ENCODE data around the gene ARID1B. TPM values are rescaled to one million over a fixed set of nuclear protein-coding genes. Genes with fewer than 3 reads are reported as not detected.

The ARID1B gene
- total RNA-seq, 4 donors from 2014 or later, result 70.5 to 135 (median 78.2) TPM

GRCh38 chr6:157091243-157091642 lies 314.1 kb downstream of the ARID1B start:
- ATAC-seq (ENCODE audit: low FRiP score), result no peak
- TF ChIP-seq, protein P1, sequence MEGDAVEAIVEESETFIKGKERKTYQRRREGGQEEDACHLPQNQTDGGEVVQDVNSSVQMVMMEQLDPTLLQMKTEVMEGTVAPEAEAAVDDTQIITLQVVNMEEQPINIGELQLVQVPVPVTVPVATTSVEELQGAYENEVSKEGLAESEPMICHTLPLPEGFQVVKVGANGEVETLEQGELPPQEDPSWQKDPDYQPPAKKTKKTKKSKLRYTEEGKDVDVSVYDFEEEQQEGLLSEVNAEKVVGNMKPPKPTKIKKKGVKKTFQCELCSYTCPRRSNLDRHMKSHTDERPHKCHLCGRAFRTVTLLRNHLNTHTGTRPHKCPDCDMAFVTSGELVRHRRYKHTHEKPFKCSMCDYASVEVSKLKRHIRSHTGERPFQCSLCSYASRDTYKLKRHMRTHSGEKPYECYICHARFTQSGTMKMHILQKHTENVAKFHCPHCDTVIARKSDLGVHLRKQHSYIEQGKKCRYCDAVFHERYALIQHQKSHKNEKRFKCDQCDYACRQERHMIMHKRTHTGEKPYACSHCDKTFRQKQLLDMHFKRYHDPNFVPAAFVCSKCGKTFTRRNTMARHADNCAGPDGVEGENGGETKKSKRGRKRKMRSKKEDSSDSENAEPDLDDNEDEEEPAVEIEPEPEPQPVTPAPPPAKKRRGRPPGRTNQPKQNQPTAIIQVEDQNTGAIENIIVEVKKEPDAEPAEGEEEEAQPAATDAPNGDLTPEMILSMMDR (IDR thresholded peaks at IDR 0.05), result no peak
- no peak for DNase-seq (ENCODE audit: low spot score)

DNA sequence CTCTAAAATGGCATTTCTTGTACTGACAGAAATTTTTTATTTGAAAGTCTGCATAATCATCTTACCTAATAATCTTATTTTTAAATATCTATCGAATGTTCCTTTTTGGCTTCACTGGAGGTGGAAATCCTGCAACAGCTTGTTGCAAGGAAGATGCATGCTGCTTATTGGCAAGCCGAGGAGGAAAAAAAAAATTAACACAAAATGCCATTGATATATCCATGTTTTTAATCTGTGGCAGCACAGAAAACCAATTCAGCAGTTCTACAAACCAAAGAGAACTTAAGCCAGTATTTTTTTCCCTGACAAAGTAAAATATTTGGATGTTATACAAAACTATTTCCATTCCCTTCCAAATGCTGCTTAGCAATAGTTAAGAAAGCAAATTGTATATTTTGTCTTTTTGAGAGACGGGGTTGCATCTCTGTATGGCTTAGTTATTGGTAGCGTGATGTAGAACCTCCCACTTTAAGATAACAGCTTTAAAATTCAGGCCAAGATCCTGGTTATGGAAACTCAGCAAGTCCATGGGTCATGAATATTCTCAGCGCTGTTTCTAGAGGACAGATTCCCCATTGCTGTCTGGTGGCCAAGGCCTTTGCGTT lies 314.8 kb downstream of the ARID1B start:
- TF ChIP-seq, protein P1 (IDR thresholded peaks at IDR 0.05), result no peak
- no peak for ATAC-seq (ENCODE audit: low FRiP score)

GRCh38 chr6:157092736-157093135 lies 315.6 kb downstream of the ARID1B start:
- TF ChIP-seq, protein P1 (IDR thresholded peaks at IDR 0.05), result no peak
- DNase-seq (ENCODE audit: low spot score) (no peak), ATAC-seq (ENCODE audit: low FRiP score) (peak; percentile 30)

More for the DNA sequence above, 314.8 kb downstream of the ARID1B start:
- no peak for DNase-seq (ENCODE audit: low spot score)

- no peak for ATAC-seq (ENCODE audit: low FRiP score)
- TF ChIP-seq, protein P1 (IDR thresholded peaks at IDR 0.05), result no peak
- DNase-seq (ENCODE audit: low spot score), result no peak
Measured at GRCh38 chr6:157093536-157093935, 316.4 kb downstream of the ARID1B start.

GRCh38 chr6:157094038-157094437 lies 316.9 kb downstream of the ARID1B start:
- ATAC-seq (ENCODE audit: low FRiP score) (no peak), DNase-seq (ENCODE audit: low spot score) (no peak)
- TF ChIP-seq, protein P1 (IDR thresholded peaks at IDR 0.05), result no peak

DNA sequence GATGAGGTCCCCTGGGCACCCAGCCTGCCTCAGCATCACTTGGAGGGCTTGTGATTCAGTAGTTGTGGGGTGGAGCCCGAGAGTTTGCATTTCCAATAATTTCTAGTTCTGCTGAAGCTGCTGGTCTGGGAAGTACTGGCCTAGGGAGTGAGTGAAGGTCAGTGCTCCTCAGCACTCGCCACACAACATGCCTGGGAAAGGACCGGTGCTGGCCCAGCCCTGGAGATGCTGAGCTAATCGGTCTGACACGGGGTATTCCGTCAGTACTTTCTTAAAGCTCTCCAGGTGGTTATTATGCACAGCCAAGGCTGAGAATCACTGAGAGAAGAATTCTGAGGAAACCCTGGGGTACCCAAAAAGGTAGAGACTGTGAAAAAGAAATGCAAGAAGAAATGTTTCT lies 317.9 kb downstream of the ARID1B start:
- DNase-seq (ENCODE audit: low spot score), result no peak
- no peak for ATAC-seq (ENCODE audit: low FRiP score)
- TF ChIP-seq, protein P1 (IDR thresholded peaks at IDR 0.05), result no peak

GRCh38 chr6:157095569-157095968 lies 318.4 kb downstream of the ARID1B start:
- no peak for ATAC-seq (ENCODE audit: low FRiP score)
- TF ChIP-seq, protein P1 (IDR thresholded peaks at IDR 0.05), result no peak
- no peak for DNase-seq (ENCODE audit: low spot score)
